ENCODE measurements around the gene CAPN10. TPM values are rescaled to one million over a fixed set of nuclear protein-coding genes. Genes with fewer than 3 reads are reported as not detected.
A peak's percentile ranks its signal among the peaks of the same experiment; 100 is the strongest.

CAPN10 gene
- total and polyA plus RNA-seq, 2 donors from 2014 or later, result 26.3 to 50.9 TPM

DNA sequence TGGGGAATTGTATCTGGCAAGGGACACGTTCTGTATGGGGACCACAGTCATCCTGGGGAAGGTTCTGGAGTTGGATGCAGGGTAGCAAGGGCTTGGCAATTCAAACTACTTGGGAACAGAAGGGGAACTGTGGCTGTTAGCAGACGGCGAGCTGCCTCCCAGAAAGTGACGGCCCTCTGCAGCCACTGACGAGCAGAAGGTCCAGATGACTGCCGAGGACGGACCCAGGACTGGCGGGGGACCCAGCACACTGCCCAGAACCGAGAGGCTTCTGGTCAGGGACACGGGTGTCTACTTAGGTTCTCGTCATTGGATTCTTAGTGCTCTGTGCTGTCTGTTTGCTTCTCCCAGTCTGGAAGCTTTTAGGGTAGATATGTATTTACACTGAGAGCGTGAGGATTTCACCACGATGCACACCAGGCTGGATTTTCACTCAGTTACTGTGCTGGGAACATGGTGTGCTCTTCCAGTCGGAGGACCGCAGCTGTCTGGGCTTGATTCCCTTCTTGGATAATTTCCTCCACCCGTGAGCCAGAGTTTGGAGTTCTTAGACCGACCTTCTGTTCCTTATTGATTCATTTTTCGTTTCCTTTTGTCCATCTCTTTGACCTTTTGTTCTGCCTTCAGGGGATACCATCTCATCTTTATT lies 52.1 kb downstream of the CAPN10 start:
- TF ChIP-seq, protein P1, sequence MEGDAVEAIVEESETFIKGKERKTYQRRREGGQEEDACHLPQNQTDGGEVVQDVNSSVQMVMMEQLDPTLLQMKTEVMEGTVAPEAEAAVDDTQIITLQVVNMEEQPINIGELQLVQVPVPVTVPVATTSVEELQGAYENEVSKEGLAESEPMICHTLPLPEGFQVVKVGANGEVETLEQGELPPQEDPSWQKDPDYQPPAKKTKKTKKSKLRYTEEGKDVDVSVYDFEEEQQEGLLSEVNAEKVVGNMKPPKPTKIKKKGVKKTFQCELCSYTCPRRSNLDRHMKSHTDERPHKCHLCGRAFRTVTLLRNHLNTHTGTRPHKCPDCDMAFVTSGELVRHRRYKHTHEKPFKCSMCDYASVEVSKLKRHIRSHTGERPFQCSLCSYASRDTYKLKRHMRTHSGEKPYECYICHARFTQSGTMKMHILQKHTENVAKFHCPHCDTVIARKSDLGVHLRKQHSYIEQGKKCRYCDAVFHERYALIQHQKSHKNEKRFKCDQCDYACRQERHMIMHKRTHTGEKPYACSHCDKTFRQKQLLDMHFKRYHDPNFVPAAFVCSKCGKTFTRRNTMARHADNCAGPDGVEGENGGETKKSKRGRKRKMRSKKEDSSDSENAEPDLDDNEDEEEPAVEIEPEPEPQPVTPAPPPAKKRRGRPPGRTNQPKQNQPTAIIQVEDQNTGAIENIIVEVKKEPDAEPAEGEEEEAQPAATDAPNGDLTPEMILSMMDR (IDR thresholded peaks at IDR 0.05; ENCODE audit: borderline replicate concordance, extremely low read depth, insufficient read depth), result no peak
- H3K27ac ChIP-seq (ENCODE audit: low read depth in 2 of 2, low read length in 2 of 2), result no peak overlapping the region

DNA sequence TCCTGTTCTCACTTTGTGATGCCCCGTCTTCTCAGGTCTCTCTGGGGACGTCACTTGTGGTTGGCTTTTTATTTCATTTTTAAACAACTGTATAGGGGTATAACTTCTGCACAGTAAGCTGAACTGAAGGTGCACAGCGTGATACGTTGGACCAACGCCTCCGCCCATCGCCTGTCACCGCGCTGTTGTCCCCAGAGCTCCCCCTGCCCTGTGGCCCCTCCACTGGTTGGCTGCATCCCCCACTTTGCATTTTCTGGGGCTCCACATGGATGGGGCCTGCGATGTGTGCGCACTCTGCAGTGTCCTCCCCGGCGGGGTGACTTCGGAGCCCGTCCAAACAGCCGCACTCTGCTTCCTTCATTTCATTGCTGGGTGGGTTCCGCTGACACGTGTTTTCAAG lies 53.0 kb downstream of the CAPN10 start:
- DNase-seq (no peak), FAIRE-seq (no peak)
- no peak overlapping the region for H3K27ac ChIP-seq (ENCODE audit: low read depth in 2 of 2, low read length in 2 of 2)
- TF ChIP-seq, protein P1 (IDR thresholded peaks at IDR 0.05; ENCODE audit: borderline replicate concordance, extremely low read depth, insufficient read depth), result no peak
- intact Hi-C loops (cut with DNase I), result no loop called here
- no peaks in the 10 kb centered on the region for H3K4me1 ChIP-seq (ENCODE audit: control insufficient read depth in 2 of 3, insufficient read depth in 2 of 3, low read depth in 1 of 3, low read length in 3 of 3)
- H3K4me3 ChIP-seq (ENCODE audit: low read length in 3 of 3), result no peak overlapping the region
- no peaks in the 10 kb centered on the region for H3K27me3 ChIP-seq (ENCODE audit: control insufficient read depth, insufficient read depth, low read length)
- H3K36me3 ChIP-seq (ENCODE audit: control insufficient read depth in 2 of 3, insufficient read depth in 3 of 3, low read length in 3 of 3), result no peaks in the 10 kb centered on the region
- H3K9me3 ChIP-seq (ENCODE audit: control insufficient read depth in 2 of 3, insufficient read depth in 1 of 3, low read length in 3 of 3), result no peaks in the 10 kb centered on the region
- no peak overlapping the region for H3K9ac ChIP-seq (ENCODE audit: low read length in 3 of 3)

More for the DNA sequence above, 52.1 kb downstream of the CAPN10 start:
- no peaks in the 10 kb centered on the region for H3K36me3 ChIP-seq (ENCODE audit: control insufficient read depth in 2 of 3, insufficient read depth in 3 of 3, low read length in 3 of 3)
- H3K9me3 ChIP-seq (ENCODE audit: control insufficient read depth in 2 of 3, insufficient read depth in 1 of 3, low read length in 3 of 3), result peaks cover 0 to 3% (median 0%) of the 10 kb centered on the region in 3 donors
- no peaks in the 10 kb centered on the region for H3K27me3 ChIP-seq (ENCODE audit: control insufficient read depth, insufficient read depth, low read length)
- H3K4me3 ChIP-seq (ENCODE audit: low read length in 3 of 3), result no peak overlapping the region
- no peaks in the 10 kb centered on the region for H3K4me1 ChIP-seq (ENCODE audit: control insufficient read depth in 2 of 3, insufficient read depth in 2 of 3, low read depth in 1 of 3, low read length in 3 of 3)
- FAIRE-seq (no peak), DNase-seq (no peak)
- intact Hi-C loops (cut with DNase I), result no loop called here
- H3K9ac ChIP-seq (ENCODE audit: low read length in 3 of 3), result no peak overlapping the region

DNA sequence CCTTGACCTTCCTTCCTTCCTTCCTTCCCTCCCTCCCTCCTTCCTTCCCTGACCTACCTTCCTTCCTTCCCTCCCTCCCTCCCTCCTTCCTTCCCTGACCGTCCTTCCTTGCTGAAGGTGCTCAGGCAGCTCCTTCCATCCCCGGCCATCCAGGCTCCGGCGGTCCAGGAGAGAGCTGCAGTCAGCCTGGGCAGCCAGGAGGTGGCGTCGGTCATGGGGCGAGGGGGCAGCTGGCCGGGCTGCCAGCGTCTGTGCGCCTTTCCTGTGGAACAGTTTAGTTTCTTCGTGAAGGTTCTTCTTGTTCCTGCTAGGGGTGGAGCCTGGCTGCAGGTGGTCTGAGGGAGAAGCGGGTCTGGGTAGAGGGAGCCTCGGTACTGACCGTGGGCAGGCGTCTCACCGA lies 54.4 kb downstream of the CAPN10 start:
- Histone ChIP-seq H3K9ac (ENCODE audit: low read length in 3 of 3) (no peak overlapping the region), H3K27ac (ENCODE audit: low read depth in 2 of 2, low read length in 2 of 2) (no peak overlapping the region), H3K4me1 (ENCODE audit: control insufficient read depth in 2 of 3, insufficient read depth in 2 of 3, low read depth in 1 of 3, low read length in 3 of 3) (no peaks in the 10 kb centered on the region), H3K4me3 (ENCODE audit: low read length in 3 of 3) (no peak overlapping the region), H3K36me3 (ENCODE audit: control insufficient read depth in 2 of 3, insufficient read depth in 3 of 3, low read length in 3 of 3) (no peaks in the 10 kb centered on the region), H3K27me3 (ENCODE audit: control insufficient read depth, insufficient read depth, low read length) (no peaks in the 10 kb centered on the region), H3K9me3 (ENCODE audit: control insufficient read depth in 2 of 3, insufficient read depth in 1 of 3, low read length in 3 of 3) (no peaks in the 10 kb centered on the region)
- FAIRE-seq (no peak), DNase-seq (peak; percentile 56 to 75 (median 65))
- intact Hi-C loops (cut with DNase I), result no loop called here
- TF ChIP-seq, protein P1 (IDR thresholded peaks at IDR 0.05; ENCODE audit: borderline replicate concordance, extremely low read depth, insufficient read depth), result no peak
